DMS 273 (cell line): Measurements from ENCODE around the gene CST4.
"Not testable (repeated sequence)": the region's sequence is repeated elsewhere in the genome, so short reads cannot be mapped to it uniquely, and the experiment has no call there.

ENCODE experiments used
- DNase-seq: peaks from one replicate; lab custom pipeline; 2025; ENCODE audit not compliant: unreplicated experiment; lab: John Stamatoyannopoulos, UW

CST4 gene

DNA sequence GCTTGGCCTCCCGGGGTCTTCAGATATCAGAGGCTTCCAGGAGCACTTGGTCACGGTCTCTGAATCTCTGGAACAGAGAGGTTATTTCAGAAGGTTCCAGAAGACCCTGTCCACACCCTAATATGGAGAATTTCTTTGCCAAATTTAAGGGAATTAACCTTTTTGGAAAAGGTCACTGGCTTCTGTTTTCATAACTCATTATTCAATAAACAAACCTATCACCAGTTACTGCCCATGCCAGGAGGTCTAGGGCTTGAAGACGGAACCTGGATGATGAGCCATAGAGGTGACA lies 507 bp upstream of the CST4 start:
- DNase-seq = no peak

DNA sequence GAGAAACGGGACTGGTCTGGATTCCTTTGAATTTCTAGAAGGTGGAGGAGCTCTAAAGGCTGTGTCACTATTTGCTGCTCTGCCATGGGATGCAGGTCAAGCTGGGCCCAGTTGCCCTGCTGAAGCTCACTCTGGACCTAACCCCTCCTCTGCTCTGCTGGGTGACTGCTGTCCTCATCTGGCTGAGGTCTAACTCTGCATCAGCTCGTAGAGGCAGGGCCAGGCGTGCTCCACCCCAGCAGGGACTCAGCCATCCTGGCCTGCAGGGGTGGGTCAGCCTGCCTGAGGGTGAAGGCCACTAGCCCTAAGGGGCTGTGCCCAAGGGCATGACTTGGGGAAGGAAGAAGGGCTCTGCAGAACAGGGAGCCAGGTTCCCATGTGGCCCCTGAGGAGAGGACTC lies 852 bp downstream of the CST4 start:
- DNase-seq = no peak

DNA sequence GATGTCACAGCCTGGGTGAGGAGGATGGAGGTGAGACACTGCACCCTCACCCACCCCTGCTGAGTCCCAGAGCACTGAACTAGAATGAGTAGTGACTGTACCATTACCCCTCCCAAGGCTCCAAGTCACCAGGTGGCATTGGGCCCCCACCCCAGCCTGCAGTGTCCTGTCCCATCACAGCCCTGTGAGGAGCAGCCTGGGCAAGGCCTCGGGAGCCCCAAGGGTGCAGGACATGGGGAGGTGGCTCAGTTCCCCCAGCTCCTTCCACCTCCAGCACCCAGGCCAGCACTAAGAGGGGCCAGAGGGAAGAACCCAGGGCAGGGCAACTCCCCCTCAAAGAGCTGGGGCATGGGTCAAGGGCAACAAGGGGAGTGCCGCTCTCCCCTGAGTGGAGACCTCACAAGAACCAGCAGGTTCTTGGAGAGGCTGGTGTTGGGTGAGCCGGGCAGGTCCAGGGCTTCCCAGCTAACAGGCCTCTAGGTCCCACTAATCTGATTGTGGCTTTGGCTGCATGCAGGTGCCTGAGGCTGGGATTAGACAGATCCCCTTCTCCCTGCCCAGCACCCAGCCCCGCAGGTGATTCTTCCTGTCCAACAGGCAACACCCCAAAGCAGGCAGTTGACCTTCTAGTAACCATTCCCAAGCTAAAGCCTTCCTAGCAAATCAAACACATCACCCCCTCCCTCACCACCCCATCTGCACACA lies 2.6 kb downstream of the CST4 start:
- DNase-seq = no peak

DNA sequence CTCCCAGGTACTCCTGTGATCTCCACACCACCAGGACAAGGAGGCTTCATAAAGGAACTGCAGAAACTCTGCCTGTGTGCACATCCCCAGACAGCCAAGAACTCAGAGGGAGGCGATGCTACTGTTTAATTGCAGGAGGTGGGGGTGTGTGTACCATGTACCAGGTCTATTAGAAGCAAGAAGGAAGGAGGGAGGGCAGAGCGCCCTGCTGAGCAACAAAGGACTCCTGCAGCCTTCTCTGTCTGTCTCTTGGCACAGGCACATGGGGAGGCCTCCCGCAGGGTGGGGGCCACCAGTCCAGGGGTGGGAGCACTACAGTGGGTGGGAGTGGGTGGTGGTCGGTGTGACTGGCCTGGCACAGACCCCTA lies 3.3 kb downstream of the CST4 start:
- not testable (repeated sequence) for DNase-seq

DNA sequence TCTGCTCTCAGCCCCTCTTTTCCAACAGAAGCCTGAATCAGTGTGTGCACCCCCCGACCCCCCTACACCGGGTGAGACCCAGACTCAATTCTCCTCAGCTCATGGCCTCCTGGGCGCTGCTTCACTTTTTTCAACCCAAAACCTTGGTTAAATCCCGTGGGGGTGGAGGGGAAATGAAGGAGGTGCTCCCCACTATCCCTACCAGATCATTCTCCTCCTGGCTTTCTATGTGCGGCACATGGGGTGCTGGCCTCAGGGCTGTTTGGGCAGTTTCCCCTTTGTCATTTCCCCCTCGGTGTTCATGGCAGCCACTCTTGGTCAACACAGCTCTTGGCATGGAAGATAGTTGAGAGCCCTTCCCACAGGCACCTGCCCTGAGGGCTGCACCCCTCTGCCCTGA lies 4.6 kb downstream of the CST4 start:
- no peak for DNase-seq

DNA sequence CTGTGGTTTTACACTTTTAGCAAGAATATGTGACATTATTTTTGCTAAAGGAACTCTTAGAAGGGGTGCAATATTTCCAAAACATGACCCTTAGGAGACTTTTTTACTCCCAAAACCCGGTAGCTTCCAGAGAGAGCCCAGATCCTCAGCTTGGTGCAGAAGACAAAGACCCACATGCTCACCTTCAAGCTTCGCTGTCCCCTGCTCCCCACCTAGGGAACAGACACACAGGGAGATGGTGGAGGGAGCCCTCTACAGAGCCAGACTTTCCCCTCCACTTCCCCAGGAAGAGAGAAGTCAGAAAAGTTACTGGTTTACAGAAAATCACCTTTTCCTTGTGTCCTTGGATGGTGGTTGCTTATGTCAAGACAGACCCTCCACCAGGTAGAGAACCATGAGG lies 5.0 kb downstream of the CST4 start:
- no peak for DNase-seq

DNA sequence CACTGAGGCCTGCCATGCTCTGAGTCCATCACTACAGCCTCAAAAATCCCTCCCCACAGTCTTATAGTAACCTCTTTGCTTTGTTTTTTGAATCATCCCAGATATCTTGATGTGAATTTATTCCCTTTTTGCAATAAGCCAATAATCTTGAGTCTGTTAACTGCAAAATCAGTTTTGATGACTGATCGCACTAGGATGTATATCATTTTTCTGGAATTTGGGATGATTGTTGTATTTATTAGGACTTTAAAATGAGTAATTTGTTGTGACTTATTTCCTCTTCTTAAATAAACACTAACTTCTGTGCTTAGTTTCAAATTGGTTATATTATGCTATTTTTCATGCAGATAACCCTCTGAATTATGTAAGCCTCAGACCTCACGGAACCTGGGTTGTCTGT lies 5.6 kb downstream of the CST4 start:
- DNase-seq = no peak

DNA sequence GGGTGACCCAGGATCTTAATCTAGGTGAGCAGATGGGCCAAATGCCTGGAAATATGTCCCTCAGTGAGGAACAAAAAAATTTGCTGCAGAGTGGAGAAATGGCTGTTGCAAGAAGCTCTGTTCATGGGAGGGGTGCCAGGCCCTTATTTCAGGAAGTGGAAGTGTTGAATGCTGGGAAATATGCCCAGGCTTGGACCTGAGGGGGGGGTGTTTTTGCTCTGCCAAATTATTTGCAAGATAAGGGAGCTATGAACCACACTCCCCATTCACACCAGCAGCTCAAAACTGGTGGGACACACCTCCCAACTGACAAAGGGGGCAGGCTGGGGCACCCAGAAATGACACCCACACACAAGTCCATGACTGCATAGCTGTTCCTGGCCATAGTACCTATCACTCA lies 8.7 kb downstream of the CST4 start:
- DNase-seq = no peak

DNA sequence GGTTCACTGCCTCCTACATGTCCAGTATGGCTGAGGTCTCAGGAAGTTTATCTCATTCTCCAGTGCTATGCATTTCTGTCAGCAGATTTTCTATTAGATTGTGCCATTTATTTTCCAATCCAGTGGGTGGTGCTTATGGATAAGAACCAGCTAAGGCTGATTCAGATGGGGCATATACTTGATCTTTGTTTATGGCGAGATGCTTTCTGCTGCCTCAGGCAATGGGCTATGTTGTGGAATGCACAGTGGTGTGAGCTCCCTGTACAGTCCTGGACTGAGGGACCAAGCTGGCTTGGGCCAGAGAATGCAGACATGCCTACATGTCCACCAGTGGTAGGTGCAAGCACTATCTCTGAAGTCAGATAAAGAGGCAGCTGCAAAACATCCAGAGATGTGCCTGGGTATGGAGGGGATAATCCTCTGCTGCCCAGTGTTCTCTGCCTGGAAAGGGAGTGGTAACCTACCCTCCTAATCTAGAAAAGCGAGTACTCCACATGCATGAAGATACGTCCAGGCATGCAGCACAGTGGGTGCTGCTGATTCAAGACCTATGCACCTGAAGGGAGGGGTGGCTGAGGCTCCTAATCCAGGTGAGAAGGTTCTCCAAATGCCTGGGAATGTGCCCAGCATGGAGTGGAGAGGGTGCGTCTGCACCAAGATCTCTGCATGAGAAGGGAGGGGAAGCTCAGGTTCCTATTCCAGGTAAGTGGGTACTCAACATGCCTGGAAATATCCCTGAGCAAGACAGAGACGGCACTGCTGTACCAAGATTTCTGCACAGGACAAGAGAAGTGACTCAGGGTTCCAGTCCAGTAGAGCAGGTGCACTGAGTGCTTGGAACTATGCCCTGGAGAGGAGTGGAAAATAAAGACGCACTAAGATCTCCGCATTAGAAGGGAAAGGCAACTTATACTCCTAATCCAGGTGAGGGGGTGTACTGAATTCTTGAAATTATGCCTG lies 9.4 kb downstream of the CST4 start:
- no peak for DNase-seq

DNA sequence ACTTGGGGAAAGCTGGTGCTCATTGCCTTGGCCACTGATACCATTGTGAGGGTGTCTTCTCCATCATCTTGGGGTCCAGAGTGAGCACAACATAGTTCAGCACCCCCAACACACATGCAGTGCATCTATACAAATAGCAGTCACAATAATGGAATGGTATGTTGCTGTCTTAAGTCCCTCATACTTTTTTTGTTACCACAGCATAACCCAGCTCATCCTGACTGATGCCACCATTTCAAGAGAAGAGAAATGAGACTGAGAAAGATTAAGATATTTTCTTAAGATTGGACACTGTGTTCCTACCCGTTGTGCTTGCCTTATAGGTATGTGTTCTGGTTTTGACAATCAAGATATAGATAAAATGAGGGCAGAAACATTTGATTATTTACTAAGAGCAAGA lies 15.6 kb downstream of the CST4 start:
- DNase-seq = no peak

DNA sequence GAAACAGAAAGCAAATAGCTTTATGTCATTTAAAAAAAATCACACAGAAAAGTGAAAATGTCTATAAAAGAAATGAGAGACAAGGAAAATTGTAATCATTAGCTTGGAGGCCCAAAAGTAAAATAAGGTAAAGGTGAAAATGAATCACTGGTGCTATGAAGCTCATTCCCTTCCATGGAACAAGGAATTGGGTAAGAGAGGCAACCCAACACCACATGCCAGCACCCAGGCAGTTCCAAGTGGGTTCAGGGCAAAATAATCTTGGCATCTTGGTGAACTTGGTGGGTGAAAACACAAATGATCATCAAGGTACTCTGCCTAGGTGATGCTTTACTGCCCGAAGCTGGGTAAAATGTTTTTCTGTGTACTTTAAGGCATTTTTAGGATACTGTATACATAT lies 16.7 kb downstream of the CST4 start:
- no peak for DNase-seq

DNA sequence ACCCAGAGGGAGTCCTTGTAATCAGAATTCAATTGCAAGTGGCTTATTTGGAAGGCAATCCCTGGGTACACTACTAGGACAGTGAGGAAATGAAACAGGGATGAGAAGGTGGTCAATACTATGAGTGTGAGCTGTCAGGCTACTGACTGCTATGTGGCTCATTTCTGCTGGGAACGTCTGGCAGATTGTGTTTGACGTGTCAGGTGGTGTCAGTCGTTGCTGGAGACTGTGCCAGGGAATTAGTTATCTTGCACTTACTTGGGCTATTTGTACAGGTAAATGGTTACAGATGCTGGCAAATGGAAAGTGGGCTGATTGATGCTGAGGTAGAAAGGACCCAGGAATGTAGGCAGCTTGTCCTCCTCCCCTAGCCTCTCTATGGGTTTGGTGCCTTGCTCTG lies 17.4 kb downstream of the CST4 start:
- no peak for DNase-seq

DNA sequence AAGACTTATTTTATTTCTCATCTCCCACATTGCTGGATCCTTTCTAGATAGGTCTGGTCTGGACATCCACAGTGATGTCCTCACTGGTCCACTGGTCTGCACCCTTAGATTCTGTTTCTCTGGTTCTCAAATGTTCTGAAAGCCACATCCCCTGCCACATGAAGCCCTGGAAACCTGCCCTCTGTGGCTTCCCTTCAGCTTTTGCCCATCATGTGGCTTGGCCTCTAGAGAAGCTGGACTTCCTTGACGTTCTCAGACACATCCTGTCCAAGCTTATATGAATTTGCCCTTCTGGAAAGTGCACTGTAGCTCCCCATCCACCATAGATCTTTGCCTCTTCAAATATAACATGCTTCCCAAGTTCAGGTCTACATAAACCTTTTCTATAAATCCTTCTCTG lies 18.5 kb downstream of the CST4 start:
- DNase-seq = no peak

DNA sequence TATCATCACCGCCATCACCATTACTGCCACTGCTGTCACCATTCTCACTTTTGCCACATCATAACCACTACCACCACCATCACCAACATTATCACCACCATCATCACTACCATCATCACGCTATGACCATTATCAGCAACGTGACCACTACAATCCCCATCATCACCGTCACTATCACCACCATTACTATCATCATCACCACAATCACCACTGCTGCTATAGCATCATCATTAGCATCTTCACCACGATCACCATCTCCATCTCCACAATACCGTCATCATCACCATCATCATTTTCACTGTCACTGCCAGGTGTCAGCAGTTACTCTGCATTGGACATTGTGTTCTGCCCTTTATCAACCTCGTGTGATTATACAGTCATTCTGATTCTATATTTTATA lies 19.0 kb downstream of the CST4 start:
- DNase-seq = no peak

DNA sequence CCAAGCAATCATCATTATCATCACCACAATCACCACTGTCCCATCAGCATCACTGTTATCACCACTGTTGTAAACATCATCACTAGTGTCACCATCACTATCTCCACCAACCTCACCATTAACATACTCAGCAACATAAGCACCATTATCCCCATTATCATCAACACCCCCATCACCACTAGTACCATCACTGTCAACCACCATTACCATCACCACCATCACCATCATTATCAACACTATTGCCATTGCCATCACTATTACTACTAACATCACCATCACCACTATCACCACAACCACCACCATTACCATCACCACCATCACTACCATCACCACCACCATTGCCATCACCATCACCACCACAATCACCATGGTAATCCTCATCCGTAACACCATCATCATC lies 19.5 kb downstream of the CST4 start:
- no peak for DNase-seq

DNA sequence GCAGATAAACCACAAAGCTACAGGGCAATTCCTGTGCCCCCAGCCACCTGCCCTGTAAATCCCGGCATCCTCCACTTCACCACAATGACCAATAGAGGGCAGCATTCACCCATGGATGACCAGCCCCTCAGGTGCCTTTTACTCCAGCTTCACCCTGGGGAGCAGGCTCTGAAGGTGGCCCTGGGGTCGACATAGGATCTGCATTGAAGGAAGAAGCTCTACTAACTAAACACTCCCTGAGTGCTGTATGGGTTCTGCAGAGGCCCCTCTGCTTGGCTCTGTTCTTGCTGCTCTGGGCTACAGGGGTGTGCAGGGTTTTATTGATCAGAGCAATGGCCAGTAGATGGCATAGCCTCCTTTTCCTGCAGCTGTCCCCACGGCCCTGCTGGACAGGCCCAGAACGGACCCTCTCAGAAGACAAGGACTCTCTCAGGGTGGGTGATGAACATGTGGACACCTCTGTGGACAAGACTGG lies 20.3 kb downstream of the CST4 start:
- peak; percentile 82 for DNase-seq

DNA sequence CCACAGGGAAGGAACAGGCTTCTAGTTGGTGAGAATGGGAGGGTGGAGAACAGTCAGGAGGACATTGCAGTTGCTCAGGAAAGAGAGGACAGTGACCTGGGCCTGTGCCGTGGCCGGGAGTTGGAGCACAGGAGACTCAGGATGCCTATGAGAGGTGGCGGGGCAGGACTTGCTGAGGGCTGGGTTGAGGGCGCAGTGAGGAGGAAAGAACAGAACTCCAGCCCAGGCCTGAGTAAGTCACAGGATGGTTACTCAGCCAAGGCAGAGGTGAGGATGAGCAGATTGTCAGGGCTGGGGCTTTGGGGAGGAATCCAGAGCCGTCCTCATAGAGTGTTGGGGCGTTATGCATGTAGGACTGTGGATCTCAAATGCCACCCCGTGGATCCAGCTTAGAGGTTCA lies 21.2 kb downstream of the CST4 start:
- DNase-seq = no peak

DNA sequence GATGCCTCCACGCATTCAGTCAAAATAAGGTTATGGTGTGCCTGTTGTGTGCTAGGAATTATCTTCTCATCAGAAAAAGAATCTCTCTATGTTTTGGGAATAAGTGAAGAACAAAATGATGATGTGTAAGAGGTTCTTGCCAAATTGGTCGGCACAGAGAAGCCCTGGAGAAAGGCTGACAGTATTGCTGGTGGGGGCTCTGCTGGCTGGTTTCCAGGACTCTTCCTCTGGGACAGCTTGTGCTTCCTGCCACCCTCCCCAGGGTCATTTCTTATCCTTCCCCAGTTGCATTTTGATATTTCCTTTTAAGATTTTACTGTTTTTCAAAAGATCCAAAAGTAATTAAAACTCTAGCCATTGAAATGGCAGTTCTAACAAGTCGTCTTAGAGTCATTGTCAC lies 22.1 kb downstream of the CST4 start:
- no peak for DNase-seq

DNA sequence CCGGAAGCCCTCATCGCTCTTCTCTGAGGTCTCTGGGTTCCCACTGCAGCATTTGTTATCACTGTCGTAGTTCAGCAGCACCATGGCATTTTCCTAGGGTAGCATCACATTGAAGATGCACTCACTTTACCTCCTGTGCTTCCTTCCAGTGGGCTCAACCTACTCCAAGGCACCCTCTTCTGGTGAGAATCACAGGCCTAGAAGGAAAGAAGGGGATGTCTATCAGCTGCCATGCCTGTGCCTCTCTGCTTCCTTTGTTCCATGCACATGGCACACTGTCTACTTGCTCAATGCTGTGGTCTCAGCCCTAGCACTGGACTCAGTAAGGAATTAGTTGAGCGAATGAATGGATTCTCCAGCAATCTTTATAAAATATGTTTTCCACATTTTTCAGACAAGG lies 22.6 kb downstream of the CST4 start:
- DNase-seq = peak; percentile 28

DNA sequence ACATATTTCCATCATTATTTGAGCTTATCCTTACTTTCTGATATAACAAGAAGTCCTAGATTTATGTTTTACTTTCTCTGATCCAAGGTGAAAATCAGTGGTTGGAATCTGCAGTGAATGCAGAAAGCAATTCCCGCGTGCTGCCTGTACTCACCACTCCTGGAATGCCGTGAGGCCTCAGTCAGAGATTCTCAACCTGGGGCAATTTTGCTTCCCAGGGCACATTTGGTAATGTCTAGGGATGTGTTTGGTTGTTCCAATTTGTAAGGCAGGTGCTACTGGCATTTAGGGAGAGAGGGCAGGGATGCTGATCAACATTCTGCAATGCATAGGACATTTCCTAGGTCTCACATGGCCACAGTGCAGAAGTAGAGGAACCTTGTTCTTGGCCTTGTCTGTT lies 23.9 kb downstream of the CST4 start:
- no peak for DNase-seq

DNA sequence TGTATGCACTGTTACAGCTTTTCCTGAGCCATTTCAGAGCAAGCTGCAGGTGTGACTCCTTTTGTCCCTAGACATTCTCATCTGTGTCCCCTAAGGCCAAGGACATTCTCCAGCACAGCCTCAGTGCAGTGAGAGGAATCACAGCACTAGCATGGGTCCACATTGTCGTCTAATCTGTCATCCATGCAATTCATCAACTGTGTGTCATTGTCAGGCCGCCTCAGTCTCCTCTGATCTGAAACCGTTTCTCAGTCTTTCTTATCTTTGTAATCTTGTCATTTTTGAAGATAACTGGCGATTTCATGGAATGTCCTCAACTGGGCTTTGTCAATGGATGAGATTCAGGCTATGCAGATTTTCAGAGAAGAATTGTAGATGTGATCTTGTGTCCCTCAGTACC lies 24.8 kb downstream of the CST4 start:
- not testable (repeated sequence) for DNase-seq

DNA sequence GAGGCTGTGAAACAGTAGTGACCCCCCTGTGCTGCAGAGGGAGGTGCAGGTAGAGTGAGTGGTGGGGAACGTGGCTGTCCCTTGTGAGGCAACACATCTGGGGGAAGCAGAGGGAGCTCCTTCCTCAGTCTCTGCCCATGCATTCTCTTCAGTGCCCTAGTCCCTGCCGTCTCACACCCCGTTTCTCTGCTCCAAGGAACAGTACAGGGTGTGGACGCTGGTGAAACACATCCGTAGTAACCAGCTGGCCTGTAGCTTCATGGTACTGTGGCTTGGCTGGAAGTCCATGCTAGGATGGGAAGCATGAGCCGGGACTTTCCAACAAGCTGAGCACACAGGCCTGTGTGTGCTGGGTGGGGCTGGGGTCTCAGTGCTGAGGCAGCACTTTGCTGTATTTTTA lies 25.7 kb downstream of the CST4 start:
- no peak for DNase-seq
